Keratinocyte (primary cell): ENCODE data around the gene ABTB1. TPM values are rescaled to one million over a fixed set of nuclear protein-coding genes. Genes with fewer than 3 reads are reported as not detected.
A peak's percentile ranks its signal among the peaks of the same experiment; 100 is the strongest.

Source experiments
- DNase-seq: peaks from one replicate; pipeline ENCODE4 v3.0.0-alpha.2; 2011; ENCODE audit warnings: low read depth, missing footprints, low spot score
- FAIRE-seq: peaks from 2 replicates; lab custom pipeline; 2011; peaks lifted over from hg19 to GRCh38; lab: Jason Lieb, UNC
- H2AFZ ChIP-seq: 2 replicates; pipeline ENCODE4 v1.6.0; 2012; ENCODE audit warnings: low read length, control low read depth, inconsistent platforms; ENCODE audit not compliant: control insufficient read depth
- H3K27ac ChIP-seq: 2 replicates; pipeline ENCODE4 v1.5.1; 2011; ENCODE audit warnings: low read length; ENCODE audit not compliant: control insufficient read depth, insufficient read depth
- H3K27me3 ChIP-seq: 3 replicates; pipeline ENCODE4 v1.6.0; 2011; ENCODE audit warnings: low read length; ENCODE audit not compliant: control insufficient read depth, insufficient read depth; ENCODE audit errors: extremely low read depth
- H3K36me3 ChIP-seq, 2 experiments: 2 replicates in 1 of 2; 3 replicates in 1 of 2; pipeline ENCODE4 v1.5.1; 2011; ENCODE audit warnings: low read length in 2 of 2, mild to moderate bottlenecking in 1 of 2; ENCODE audit not compliant: control insufficient read depth in 2 of 2, insufficient read depth in 2 of 2; ENCODE audit errors: extremely low read depth in 1 of 2
- H3K4me1 ChIP-seq: 3 replicates; pipeline ENCODE4 v1.5.1; 2011; ENCODE audit warnings: low read length; ENCODE audit not compliant: control insufficient read depth, insufficient read depth; ENCODE audit errors: extremely low read depth
- H3K4me2 ChIP-seq: 3 replicates; pipeline ENCODE4 v1.6.0; 2011; ENCODE audit warnings: low read depth, low read length; ENCODE audit not compliant: control insufficient read depth, insufficient read depth; ENCODE audit errors: extremely low read depth
- H3K4me3 ChIP-seq, 3 experiments: fragments of 200-600 bp in 1 of 3; sonication (generic) in 1 of 3; 2 replicates in 2 of 3; 3 replicates in 1 of 3; pipeline ENCODE4 v1.5.1; 2011 to 2016; ENCODE audit warnings: low read length in 3 of 3, mild to moderate bottlenecking in 3 of 3, control low read depth in 2 of 3, inconsistent platforms in 1 of 3, low read depth in 1 of 3, mixed read lengths in 1 of 3, mixed run types in 1 of 3, moderate library complexity in 1 of 3; ENCODE audit not compliant: control insufficient read depth in 2 of 3, insufficient read depth in 2 of 3; ENCODE audit errors: extremely low read depth in 1 of 3
- H3K79me2 ChIP-seq: 2 replicates; pipeline ENCODE4 v1.6.0; 2012; ENCODE audit warnings: low read length; ENCODE audit not compliant: control insufficient read depth, insufficient read depth
- H3K9ac ChIP-seq: 3 replicates; pipeline ENCODE4 v1.6.0; 2011; ENCODE audit warnings: low read length; ENCODE audit not compliant: control insufficient read depth, insufficient read depth; ENCODE audit errors: extremely low read depth
- H3K9me1 ChIP-seq: 3 replicates; pipeline ENCODE4 v1.6.0; 2011; ENCODE audit warnings: low read length; ENCODE audit not compliant: control insufficient read depth, insufficient read depth; ENCODE audit errors: extremely low read depth
- H3K9me3 ChIP-seq: 2 replicates; pipeline ENCODE4 v1.5.1; 2012; ENCODE audit warnings: low read depth, low read length; ENCODE audit not compliant: control insufficient read depth
- H4K20me1 ChIP-seq: 3 replicates; pipeline ENCODE4 v1.6.0; 2011; ENCODE audit warnings: low read length; ENCODE audit not compliant: control insufficient read depth, insufficient read depth; ENCODE audit errors: extremely low read depth
- CTCF ChIP-seq, 3 experiments: IDR thresholded peaks in 1 of 3; conservative IDR thresholded peaks in 1 of 3; optimal IDR thresholded peaks in 1 of 3; 2 replicates in 2 of 3; 3 replicates in 1 of 3; pipeline versions ENCODE3 to v1.5.1; 2011; ENCODE audit warnings: low read length in 3 of 3, mild to moderate bottlenecking in 3 of 3, moderate library complexity in 2 of 3, control low read depth in 1 of 3, inconsistent platforms in 1 of 3; ENCODE audit not compliant: insufficient read depth in 2 of 3; ENCODE audit errors: extremely low read depth in 1 of 3
- EZH2 ChIP-seq: IDR thresholded peaks from one replicate; pipeline ENCODE4 v1.6.1; 2012; ENCODE audit warnings: inconsistent platforms, mild to moderate bottlenecking, low read length, moderate library complexity
- dilution Hi-C: fragments of 300-500 bp; cut with MboI; formaldehyde crosslinking; loops from one replicate; pipeline ENCODE4 v1.7.0; 2020; ENCODE audit warnings: low sequenced_read_pairs; ENCODE audit not compliant: extremely low pct_ligation_motif_present
- polyA plus RNA-seq, 5 experiments: library from polyadenylated mRNA; depleted of rRNA in 3 of 5; stranded (reverse) in 3 of 5; stranded (forward) in 1 of 5; unstranded in 1 of 5; fragments of >200 nt; gene quantifications; 1 replicate in 1 of 5; 2 replicates in 3 of 5; 3 replicates in 1 of 5; pipeline versions ENCODE4 v1.2.1 to v1.2.3, GENCODE V29; 2011 to 2012; ENCODE audit warnings: missing spikeins in 2 of 5, low read depth in 1 of 5, low replicate concordance in 1 of 5

The ABTB1 gene
- polyA plus RNA-seq, 1 donor (not counting 4 experiments of a cell fraction or from before 2014, with no cell fraction given), result 11.6 TPM

DNA sequence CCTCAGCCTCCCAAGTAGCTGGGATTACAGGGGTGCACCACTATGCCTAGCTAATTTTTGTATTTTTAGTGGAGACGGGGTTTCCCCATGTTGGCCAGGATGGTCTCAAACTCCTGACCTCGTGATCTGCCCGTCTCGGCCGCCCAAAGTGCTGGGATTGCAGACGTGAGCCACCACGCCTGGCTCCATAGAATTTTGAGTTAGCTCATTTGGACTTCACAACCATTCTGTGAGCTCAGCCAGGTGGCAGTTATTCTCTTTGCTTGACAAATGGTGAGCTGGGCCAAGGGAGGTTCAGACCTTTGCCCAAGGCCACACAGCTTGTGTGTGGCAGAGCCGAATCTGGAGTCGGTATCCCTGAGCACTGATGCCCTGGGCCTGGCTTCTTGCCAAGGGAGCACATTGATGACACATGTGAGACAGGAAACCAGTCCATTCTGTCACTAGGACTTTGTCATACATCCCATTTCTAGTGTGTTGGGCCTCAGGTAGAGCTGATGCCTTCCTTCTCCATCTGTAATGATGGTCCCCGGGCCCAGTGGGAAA lies 26.2 kb upstream of the ABTB1 start:
- Histone ChIP-seq H3K4me2 (no peak overlapping the region), H3K36me3 (no peaks in the 10 kb centered on the region), H4K20me1 (no peaks in the 10 kb centered on the region), H3K27me3 (no peaks in the 10 kb centered on the region), H3K9me1 (no peaks in the 10 kb centered on the region), H3K4me1 (peaks cover 5% of the 10 kb centered on the region), H3K27ac (no peak overlapping the region), H3K4me3 (no peak overlapping the region), H3K9ac (no peak overlapping the region), H3K9me3 (no peaks in the 10 kb centered on the region), H3K79me2 (no peaks in the 10 kb centered on the region), H2AFZ (no peak overlapping the region)
- dilution Hi-C loops, result no loop called here
- no peak for TF ChIP-seq EZH2
- TF ChIP-seq CTCF (optimal IDR thresholded peaks at IDR 0.05 in 1 of 3, IDR thresholded peaks at IDR 0.05 in 1 of 3, conservative IDR thresholded peaks at IDR 0.05 in 1 of 3; ENCODE audit: extremely low read depth in 1 of 3, insufficient read depth in 2 of 3, low read length in 3 of 3), result no peak
- DNase-seq (no peak), FAIRE-seq (no peak)

DNA sequence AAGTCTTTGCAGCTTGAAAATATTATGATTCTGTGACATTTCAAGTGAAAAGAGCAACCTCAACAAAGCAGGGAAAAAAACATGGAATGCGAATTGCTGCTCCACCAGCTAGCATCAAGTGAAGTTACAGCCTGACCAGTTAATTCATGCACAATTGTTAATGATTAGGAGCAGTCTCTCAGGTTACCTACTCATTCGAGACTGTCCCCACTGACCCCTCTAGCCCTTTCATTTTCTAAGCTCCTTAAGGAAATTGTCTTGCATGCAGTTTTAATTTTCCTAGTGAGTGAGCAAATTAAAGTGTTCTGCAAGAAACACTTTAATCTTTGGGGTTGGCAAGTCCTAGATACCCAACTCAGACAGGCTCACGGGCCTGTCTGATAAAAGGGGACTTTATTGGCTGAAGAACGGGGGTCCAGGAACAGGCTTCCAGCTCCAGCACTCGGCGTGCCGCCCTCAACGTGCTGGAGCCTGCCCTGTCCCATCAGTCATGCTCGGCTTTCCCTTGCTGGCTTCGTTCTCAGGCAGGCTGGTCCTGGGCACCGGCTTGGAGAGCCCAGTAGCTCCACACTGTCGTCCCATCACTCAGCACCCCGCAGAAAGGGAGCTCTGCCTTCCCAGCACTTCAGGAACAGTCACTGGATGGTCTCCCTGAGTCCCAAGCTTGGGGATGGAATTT lies 25.4 kb upstream of the ABTB1 start:
- no peaks in the 10 kb centered on the region for H4K20me1 ChIP-seq
- no peak overlapping the region for H3K4me3 ChIP-seq
- dilution Hi-C loops, result no loop called here
- no peaks in the 10 kb centered on the region for H3K79me2 ChIP-seq
- H3K4me1 ChIP-seq, result peaks cover 5% of the 10 kb centered on the region
- H3K27ac ChIP-seq, result no peak overlapping the region
- no peak for TF ChIP-seq CTCF (optimal IDR thresholded peaks at IDR 0.05 in 1 of 3, IDR thresholded peaks at IDR 0.05 in 1 of 3, conservative IDR thresholded peaks at IDR 0.05 in 1 of 3; ENCODE audit: extremely low read depth in 1 of 3, insufficient read depth in 2 of 3, low read length in 3 of 3)
- TF ChIP-seq EZH2, result no peak
- H3K4me2 ChIP-seq, result peak overlapping the region; percentile 14
- FAIRE-seq, result no peak
- H3K9me3 ChIP-seq, result no peaks in the 10 kb centered on the region
- no peaks in the 10 kb centered on the region for H3K9me1 ChIP-seq
- no peak overlapping the region for H3K9ac ChIP-seq
- H3K27me3 ChIP-seq, result no peaks in the 10 kb centered on the region
- H3K36me3 ChIP-seq, result no peaks in the 10 kb centered on the region
- no peak for DNase-seq
- H2AFZ ChIP-seq, result no peak overlapping the region
